ENCODE results near the gene MGMT. TPM values are rescaled to one million over a fixed set of nuclear protein-coding genes. Genes with fewer than 3 reads are reported as not detected.

The MGMT gene
- total RNA-seq, 4 donors from 2014 or later = 18.4 to 30.3 (median 27.9) TPM

DNA sequence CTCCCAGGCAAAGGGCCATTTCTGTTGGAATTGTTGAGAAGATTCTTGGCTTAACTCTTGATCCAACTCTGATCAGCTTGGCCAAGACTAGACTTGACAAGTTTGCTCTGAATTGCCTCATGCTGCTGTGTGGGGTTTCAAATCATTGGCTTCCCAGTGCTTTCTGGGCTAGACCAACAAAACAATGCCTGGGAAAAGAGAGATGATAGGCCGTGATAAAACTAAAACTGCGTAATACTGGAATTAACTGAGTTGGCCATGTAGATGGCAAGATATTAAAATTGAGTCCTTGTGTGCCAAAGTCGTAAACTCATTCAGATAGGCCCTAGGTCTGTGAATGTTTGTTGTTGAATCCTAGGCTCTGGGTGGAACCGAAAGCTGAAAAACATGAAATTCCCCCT lies 222.6 kb downstream of the MGMT start:
- Histone ChIP-seq H3K27ac (replicated peaks in 1 of 4) (peak overlapping the region in 1 of 4 donors; percentile 36), H3K4me3 (no peak overlapping the region), H3K4me1 (peaks cover 11 to 25% (median 20%) of the 10 kb centered on the region in 4 donors), H3K9me3 (no peaks in the 10 kb centered on the region), H3K27me3 (no peaks in the 10 kb centered on the region), H3K36me3 (no peaks in the 10 kb centered on the region)
- intact Hi-C loops (cut with DNase I) = no loop called here
- DNase-seq (ENCODE audit: extremely low spot score) = no peak
- WGBS = 89% methylated on average over 4 of the region's 4 CpGs
- no peak for TF ChIP-seq POLR2A (IDR thresholded peaks at IDR 0.05; ENCODE audit: low read depth)
- TF ChIP-seq, protein P1, sequence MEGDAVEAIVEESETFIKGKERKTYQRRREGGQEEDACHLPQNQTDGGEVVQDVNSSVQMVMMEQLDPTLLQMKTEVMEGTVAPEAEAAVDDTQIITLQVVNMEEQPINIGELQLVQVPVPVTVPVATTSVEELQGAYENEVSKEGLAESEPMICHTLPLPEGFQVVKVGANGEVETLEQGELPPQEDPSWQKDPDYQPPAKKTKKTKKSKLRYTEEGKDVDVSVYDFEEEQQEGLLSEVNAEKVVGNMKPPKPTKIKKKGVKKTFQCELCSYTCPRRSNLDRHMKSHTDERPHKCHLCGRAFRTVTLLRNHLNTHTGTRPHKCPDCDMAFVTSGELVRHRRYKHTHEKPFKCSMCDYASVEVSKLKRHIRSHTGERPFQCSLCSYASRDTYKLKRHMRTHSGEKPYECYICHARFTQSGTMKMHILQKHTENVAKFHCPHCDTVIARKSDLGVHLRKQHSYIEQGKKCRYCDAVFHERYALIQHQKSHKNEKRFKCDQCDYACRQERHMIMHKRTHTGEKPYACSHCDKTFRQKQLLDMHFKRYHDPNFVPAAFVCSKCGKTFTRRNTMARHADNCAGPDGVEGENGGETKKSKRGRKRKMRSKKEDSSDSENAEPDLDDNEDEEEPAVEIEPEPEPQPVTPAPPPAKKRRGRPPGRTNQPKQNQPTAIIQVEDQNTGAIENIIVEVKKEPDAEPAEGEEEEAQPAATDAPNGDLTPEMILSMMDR (IDR thresholded peaks at IDR 0.05) = no peak
- no peak for TF ChIP-seq POLR2AphosphoS5 (IDR thresholded peaks at IDR 0.05)
- TF ChIP-seq EP300 (IDR thresholded peaks at IDR 0.05) = no peak

DNA sequence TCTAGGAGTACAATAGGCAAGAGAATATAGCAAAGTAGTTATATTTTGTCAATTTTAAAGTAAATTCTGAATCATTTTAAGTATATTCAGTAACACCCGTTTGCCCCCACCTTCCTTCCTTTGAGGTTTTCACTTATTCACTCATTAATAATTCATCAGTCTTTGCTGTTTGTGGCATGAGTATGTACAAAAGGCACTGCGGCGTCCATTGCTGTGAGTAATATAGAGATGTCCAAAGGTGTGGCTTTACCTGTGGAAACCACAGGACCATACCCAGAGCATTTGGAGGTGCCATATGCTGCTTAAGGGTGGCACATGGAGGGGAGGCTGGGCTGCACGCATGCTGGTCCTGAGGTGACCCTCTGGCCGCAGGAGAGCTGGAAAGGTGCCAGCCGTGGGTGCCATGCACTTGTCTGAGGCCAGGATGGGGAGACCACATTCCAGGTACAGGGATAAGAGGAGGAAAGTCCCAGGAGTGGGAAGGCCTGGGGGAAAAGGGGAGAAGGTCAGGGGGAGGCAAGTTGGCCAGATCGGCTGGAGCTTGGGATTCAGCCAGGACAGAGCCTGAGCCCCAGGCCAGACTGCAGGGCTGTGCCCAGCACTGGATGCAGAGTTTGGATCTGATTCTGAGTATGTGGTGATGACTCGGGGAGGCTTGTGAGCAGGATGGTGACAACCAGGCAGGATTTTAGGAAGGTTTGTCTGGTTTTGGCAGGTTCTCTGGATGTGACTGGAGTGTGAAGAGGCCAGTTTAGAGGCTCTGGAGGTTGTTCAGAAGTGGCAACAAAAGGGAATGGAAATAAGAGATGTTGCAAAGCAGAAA lies 223.4 kb downstream of the MGMT start:
- no peak for TF ChIP-seq POLR2A (IDR thresholded peaks at IDR 0.05; ENCODE audit: low read depth)
- peaks cover 11 to 33% (median 24%) of the 10 kb centered on the region in 4 donors for H3K4me1 ChIP-seq
- intact Hi-C loops (cut with DNase I) = no loop called here
- no peaks in the 10 kb centered on the region for H3K36me3 ChIP-seq
- peak overlapping the region in 3 of 4 donors; percentile 36 to 59 (median 42) for H3K27ac ChIP-seq (replicated peaks in 1 of 4)
- H3K27me3 ChIP-seq = no peaks in the 10 kb centered on the region
- no peaks in the 10 kb centered on the region for H3K9me3 ChIP-seq
- no peak for DNase-seq (ENCODE audit: extremely low spot score)
- WGBS = 76% methylated on average over 8 of the region's 8 CpGs
- H3K4me3 ChIP-seq = no peak overlapping the region

GRCh38 chr10:129692695-129693094 lies 225.7 kb downstream of the MGMT start:
- TF ChIP-seq POLR2A (IDR thresholded peaks at IDR 0.05; ENCODE audit: low read depth) (no peak), POLR2AphosphoS5 (IDR thresholded peaks at IDR 0.05) (no peak), EP300 (IDR thresholded peaks at IDR 0.05) (no peak)
- TF ChIP-seq, protein P1 (IDR thresholded peaks at IDR 0.05) = no peak
- Histone ChIP-seq H3K27me3 (no peaks in the 10 kb centered on the region), H3K27ac (replicated peaks in 1 of 4) (no peak overlapping the region), H3K4me3 (no peak overlapping the region), H3K36me3 (no peaks in the 10 kb centered on the region), H3K9me3 (no peaks in the 10 kb centered on the region), H3K4me1 (peaks cover 11 to 37% (median 29%) of the 10 kb centered on the region in 4 donors)
- intact Hi-C loops (cut with DNase I) = no loop called here
- DNase-seq (ENCODE audit: extremely low spot score) = no peak
- 100% methylated on average over 6 of the region's 8 CpGs for WGBS

GRCh38 chr10:129693382-129693781 lies 226.3 kb downstream of the MGMT start:
- Histone ChIP-seq H3K9me3 (no peaks in the 10 kb centered on the region), H3K4me1 (peaks cover 11 to 37% (median 29%) of the 10 kb centered on the region in 4 donors), H3K27me3 (no peaks in the 10 kb centered on the region), H3K4me3 (no peak overlapping the region), H3K27ac (replicated peaks in 1 of 4) (no peak overlapping the region), H3K36me3 (no peaks in the 10 kb centered on the region)
- 96% methylated on average over 11 of the region's 11 CpGs for WGBS
- no peak for DNase-seq (ENCODE audit: extremely low spot score)
- intact Hi-C loops (cut with DNase I) = no loop called here
- TF ChIP-seq, protein P1 (IDR thresholded peaks at IDR 0.05) = no peak
- TF ChIP-seq POLR2AphosphoS5 (IDR thresholded peaks at IDR 0.05) (no peak), POLR2A (IDR thresholded peaks at IDR 0.05; ENCODE audit: low read depth) (no peak), EP300 (IDR thresholded peaks at IDR 0.05) (no peak)

DNA sequence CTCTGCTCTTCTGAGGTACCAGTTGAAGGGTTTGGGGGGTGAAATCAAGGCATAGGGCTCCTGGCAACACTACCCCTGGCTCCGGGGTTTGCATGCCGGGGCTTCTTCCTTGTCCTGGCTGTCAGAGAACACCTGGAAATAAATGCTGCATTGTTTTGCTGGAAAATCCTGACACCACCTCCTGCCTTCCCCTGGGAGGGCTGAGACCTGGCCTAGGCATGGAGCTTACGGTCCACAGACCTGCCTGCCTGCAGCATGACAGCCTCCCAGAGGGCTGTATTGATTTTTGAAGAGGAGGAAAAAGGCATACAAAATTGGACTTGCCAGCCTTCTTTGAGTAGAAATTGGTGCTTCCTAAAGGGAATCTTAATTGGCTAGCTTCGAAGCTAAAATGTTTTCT lies 227.1 kb downstream of the MGMT start:
- no peaks in the 10 kb centered on the region for H3K36me3 ChIP-seq
- TF ChIP-seq POLR2AphosphoS5 (IDR thresholded peaks at IDR 0.05) (no peak), EP300 (IDR thresholded peaks at IDR 0.05) (no peak)
- peak overlapping the region in 2 of 4 donors; percentile 34 to 42 for H3K27ac ChIP-seq (replicated peaks in 1 of 4)
- WGBS = 34% methylated on average over 4 of the region's 4 CpGs
- no peaks in the 10 kb centered on the region for H3K9me3 ChIP-seq
- DNase-seq (ENCODE audit: extremely low spot score) = no peak
- H3K4me3 ChIP-seq = no peak overlapping the region
- H3K4me1 ChIP-seq = peaks cover 11 to 35% (median 28%) of the 10 kb centered on the region in 4 donors
- intact Hi-C loops (cut with DNase I) = no loop called here
- H3K27me3 ChIP-seq = no peaks in the 10 kb centered on the region
